ENCODE results near the gene CD2AP. TPM values are rescaled to one million over a fixed set of nuclear protein-coding genes. Genes with fewer than 3 reads are reported as not detected.

Gene CD2AP
- total RNA-seq, 1 donor from 2014 or later: 113 TPM

Other genes starting within 250 kb of the CD2AP start
- gene TNFRSF21, start 167.9 kb upstream of the CD2AP start, total RNA-seq: 31.2 and 38.2 TPM in 2 replicates
- gene ADGRF4, start 220.8 kb downstream of the CD2AP start, total RNA-seq: 0.10 and 5.2 TPM in 2 replicates